ENCODE data around the gene FBL.
"Not testable (repeated sequence)": the region's sequence is repeated elsewhere in the genome, so short reads cannot be mapped to it uniquely, and the experiment has no call there.

FBL gene

GRCh38 chr19:39845933-39846677, at the start of gene FBL:
Gene FBL (minus strand): TSS chr19:39846379. CDS start chr19:39846300, 79 bp downstream.
- in situ Hi-C loops (cut with MboI; ENCODE audit: low sequenced_read_pairs) = no loop called here

GRCh38 chr19:39895096-39895495, 48.9 kb upstream of the FBL start:
- in situ Hi-C loops (cut with MboI; ENCODE audit: low sequenced_read_pairs) = not testable (repeated sequence)

GRCh38 chr19:39894236-39894606, 48.0 kb upstream of the FBL start:
- in situ Hi-C loops (cut with MboI; ENCODE audit: low sequenced_read_pairs) = not testable (repeated sequence)

- in situ Hi-C loops (cut with MboI; ENCODE audit: low sequenced_read_pairs) = not testable (repeated sequence)
Measured at GRCh38 chr19:39893366-39894235, 47.4 kb upstream of the FBL start.

GRCh38 chr19:39892506-39892902, 46.3 kb upstream of the FBL start:
- in situ Hi-C loops (cut with MboI; ENCODE audit: low sequenced_read_pairs) = not testable (repeated sequence)

GRCh38 chr19:39891660-39892505, 45.7 kb upstream of the FBL start:
- in situ Hi-C loops (cut with MboI; ENCODE audit: low sequenced_read_pairs) = not testable (repeated sequence)

- in situ Hi-C loops (cut with MboI; ENCODE audit: low sequenced_read_pairs) = no loop called here
Measured at GRCh38 chr19:39890755-39891551, 44.8 kb upstream of the FBL start.

- in situ Hi-C loops (cut with MboI; ENCODE audit: low sequenced_read_pairs) = not testable (repeated sequence)
Measured at GRCh38 chr19:39889872-39890754, 43.9 kb upstream of the FBL start.

GRCh38 chr19:39887456-39887951, 41.3 kb upstream of the FBL start:
- in situ Hi-C loops (cut with MboI; ENCODE audit: low sequenced_read_pairs) = not testable (repeated sequence)

- in situ Hi-C loops (cut with MboI; ENCODE audit: low sequenced_read_pairs) = not testable (repeated sequence)
Measured at GRCh38 chr19:39885821-39886554, 39.8 kb upstream of the FBL start.

- in situ Hi-C loops (cut with MboI; ENCODE audit: low sequenced_read_pairs) = not testable (repeated sequence)
Measured at GRCh38 chr19:39884721-39885120, 38.5 kb upstream of the FBL start.

- in situ Hi-C loops (cut with MboI; ENCODE audit: low sequenced_read_pairs) = not testable (repeated sequence)
Measured at GRCh38 chr19:39882645-39883044, 36.5 kb upstream of the FBL start.

GRCh38 chr19:39881495-39882110, 35.4 kb upstream of the FBL start:
- in situ Hi-C loops (cut with MboI; ENCODE audit: low sequenced_read_pairs) = not testable (repeated sequence)

GRCh38 chr19:39880241-39880640, 34.1 kb upstream of the FBL start:
- in situ Hi-C loops (cut with MboI; ENCODE audit: low sequenced_read_pairs) = not testable (repeated sequence)

GRCh38 chr19:39879796-39880195, 33.6 kb upstream of the FBL start:
- in situ Hi-C loops (cut with MboI; ENCODE audit: low sequenced_read_pairs) = not testable (repeated sequence)

GRCh38 chr19:39878866-39879265, 32.7 kb upstream of the FBL start:
- in situ Hi-C loops (cut with MboI; ENCODE audit: low sequenced_read_pairs) = not testable (repeated sequence)

GRCh38 chr19:39878398-39878797, 32.2 kb upstream of the FBL start:
- in situ Hi-C loops (cut with MboI; ENCODE audit: low sequenced_read_pairs) = no loop called here

GRCh38 chr19:39877982-39878381, 31.8 kb upstream of the FBL start:
- in situ Hi-C loops (cut with MboI; ENCODE audit: low sequenced_read_pairs) = not testable (repeated sequence)

Data from HL-60/S4 treated with retinoic acid at 250 ng/mL for 4 days and 3 days (cell line).